ENCODE data around the gene S1PR3. TPM values are rescaled to one million over a fixed set of nuclear protein-coding genes. Genes with fewer than 3 reads are reported as not detected.

The S1PR3 gene
- total and polyA plus RNA-seq, 2 donors (not counting 3 experiments of a cell fraction or from before 2014, with no cell fraction given): 12.5 to 25.8 TPM

GRCh38 chr9:88973281-88974045 lies 17.8 kb upstream of the S1PR3 start:
- Histone ChIP-seq H2AFZ (ENCODE audit: low read depth, low read length) (no peak overlapping the region), H4K20me1 (replicated peaks; ENCODE audit: control insufficient read depth, extremely low read depth, insufficient read depth, low read length) (no peaks in the 10 kb centered on the region), H3K27me3 (ENCODE audit: control insufficient read depth in 2 of 2, insufficient read depth in 2 of 2, low read length in 2 of 2) (peaks cover 3 to 5% of the 10 kb centered on the region in 2 experiments), H3K9me3 (replicated peaks; ENCODE audit: control insufficient read depth, insufficient read depth, low read length) (no peaks in the 10 kb centered on the region), H3K9me1 (replicated peaks; ENCODE audit: control insufficient read depth, extremely low read depth, insufficient read depth, low read length) (no peaks in the 10 kb centered on the region), H3K36me3 (ENCODE audit: control insufficient read depth in 2 of 2, extremely low read depth in 1 of 2, insufficient read depth in 2 of 2, low read length in 2 of 2) (no peaks in the 10 kb centered on the region), H3K4me1 (ENCODE audit: control insufficient read depth, extremely low read depth, insufficient read depth, low read length) (no peaks in the 10 kb centered on the region), H3K4me3 (replicated peaks in 1 of 3; ENCODE audit: insufficient read depth in 1 of 3, low read depth in 1 of 3, low read length in 3 of 3) (no peak overlapping the region), H3K9ac (replicated peaks; ENCODE audit: extremely low read depth, insufficient read depth, low read length) (no peak overlapping the region), H3K27ac (ENCODE audit: insufficient read depth, low read depth, low read length) (no peak overlapping the region), H3K79me2 (ENCODE audit: control insufficient read depth, insufficient read depth, low read length) (no peaks in the 10 kb centered on the region), H3K4me2 (ENCODE audit: insufficient read depth, low read length) (no peak overlapping the region)
- FAIRE-seq: no peak
- ChIA-PET POLR2A (no interaction called here), CTCF (no interaction called here)
- no TSS peak for BruUV-seq (replicated peaks)
- TF ChIP-seq CTCF (IDR thresholded peaks at IDR 0.05; ENCODE audit: extremely low read depth in 1 of 2, insufficient read depth in 1 of 2, low read depth in 1 of 2, low read length in 2 of 2) (no peak), POLR2AphosphoS5 (IDR thresholded peaks at IDR 0.05; ENCODE audit: insufficient read depth, low read depth, low read length) (no peak), MYC (IDR thresholded peaks at IDR 0.05; ENCODE audit: low read depth, low read length) (no peak), JUN (IDR thresholded peaks at IDR 0.05; ENCODE audit: borderline replicate concordance, insufficient read depth, insufficient read length, low read depth) (no peak), FOS (IDR thresholded peaks at IDR 0.05; ENCODE audit: borderline replicate concordance, insufficient read depth, low read length) (no peak), EZH2 (IDR thresholded peaks at IDR 0.05; ENCODE audit: borderline replicate concordance, low read depth, low read length, severe bottlenecking) (no peak), MAX (IDR thresholded peaks at IDR 0.05; ENCODE audit: insufficient read depth, insufficient read length) (no peak), GATA2 (IDR thresholded peaks at IDR 0.05; ENCODE audit: insufficient read depth, insufficient read length, low read depth, low read length) (no peak)
- intact Hi-C loops (cut with micrococcal nuclease): no loop called here
- no peak for DNase-seq (ENCODE audit: low read depth, low spot score)
- dilution Hi-C loops (cut with MboI; ENCODE audit: extremely low pct_ligation_motif_present, low sequenced_read_pairs): no loop called here

All from endothelial cell of umbilical vein (primary cell).